ENCODE measurements around the gene SLC30A2.

Gene SLC30A2

DNA sequence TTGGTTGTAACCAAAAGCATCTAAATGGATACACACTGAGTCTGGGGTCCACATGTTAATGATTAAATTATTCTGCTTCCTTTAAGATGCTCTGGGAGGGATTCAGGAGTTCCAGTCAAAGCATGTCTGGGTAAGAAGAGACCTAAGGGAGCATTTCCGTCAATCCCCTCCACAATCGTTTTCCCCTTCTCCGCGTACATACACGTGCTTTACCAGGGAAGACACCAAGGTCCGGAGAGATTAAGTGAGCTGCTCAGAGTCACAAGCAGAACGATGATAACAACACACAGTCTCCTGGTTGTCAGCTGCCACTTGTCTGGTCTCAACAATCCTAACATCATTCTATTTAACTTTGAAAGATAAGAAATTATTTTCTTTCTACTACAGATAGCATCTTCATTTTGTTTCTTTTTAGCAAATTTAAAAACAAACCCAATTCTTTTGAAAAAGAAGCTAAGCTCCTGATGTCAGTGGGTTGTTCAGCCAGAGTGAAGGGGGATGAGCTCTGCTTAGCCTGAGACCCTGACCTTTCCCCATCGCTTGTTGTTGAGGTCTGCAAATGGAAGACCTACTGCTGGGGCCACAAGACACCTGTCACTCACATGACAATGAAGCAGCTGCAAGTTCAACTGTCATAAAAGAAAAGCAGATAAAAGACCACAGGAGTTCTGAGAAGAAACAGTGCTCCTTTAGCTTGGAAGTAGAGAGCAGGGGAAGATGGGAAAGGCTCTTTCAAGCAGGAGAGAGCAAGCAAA lies 52.5 kb downstream of the SLC30A2 start:
- peak in 1 of 2 donors; percentile 9 for DNase-seq
- intact Hi-C loops (cut with DNase I; ENCODE audit: low total_unique reads), result loop anchor here (10.0 kb wide), 1 partner anchor 379 kb away; the partner anchor contains the start of gene MAN1C1
- no peaks in the 10 kb centered on the region for H3K27me3 ChIP-seq
- no peak overlapping the region for H3K27ac ChIP-seq
- TF ChIP-seq, protein P1, sequence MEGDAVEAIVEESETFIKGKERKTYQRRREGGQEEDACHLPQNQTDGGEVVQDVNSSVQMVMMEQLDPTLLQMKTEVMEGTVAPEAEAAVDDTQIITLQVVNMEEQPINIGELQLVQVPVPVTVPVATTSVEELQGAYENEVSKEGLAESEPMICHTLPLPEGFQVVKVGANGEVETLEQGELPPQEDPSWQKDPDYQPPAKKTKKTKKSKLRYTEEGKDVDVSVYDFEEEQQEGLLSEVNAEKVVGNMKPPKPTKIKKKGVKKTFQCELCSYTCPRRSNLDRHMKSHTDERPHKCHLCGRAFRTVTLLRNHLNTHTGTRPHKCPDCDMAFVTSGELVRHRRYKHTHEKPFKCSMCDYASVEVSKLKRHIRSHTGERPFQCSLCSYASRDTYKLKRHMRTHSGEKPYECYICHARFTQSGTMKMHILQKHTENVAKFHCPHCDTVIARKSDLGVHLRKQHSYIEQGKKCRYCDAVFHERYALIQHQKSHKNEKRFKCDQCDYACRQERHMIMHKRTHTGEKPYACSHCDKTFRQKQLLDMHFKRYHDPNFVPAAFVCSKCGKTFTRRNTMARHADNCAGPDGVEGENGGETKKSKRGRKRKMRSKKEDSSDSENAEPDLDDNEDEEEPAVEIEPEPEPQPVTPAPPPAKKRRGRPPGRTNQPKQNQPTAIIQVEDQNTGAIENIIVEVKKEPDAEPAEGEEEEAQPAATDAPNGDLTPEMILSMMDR (IDR thresholded peaks at IDR 0.05), result no peak
- no peak overlapping the region for H3K4me3 ChIP-seq
- H3K36me3 ChIP-seq, result peaks cover 0 to 23% (median 7%) of the 10 kb centered on the region in 3 donors
- H3K4me1 ChIP-seq, result peaks cover 0 to 16% (median 9%) of the 10 kb centered on the region in 4 donors
- H3K9me3 ChIP-seq, result no peaks in the 10 kb centered on the region

DNA sequence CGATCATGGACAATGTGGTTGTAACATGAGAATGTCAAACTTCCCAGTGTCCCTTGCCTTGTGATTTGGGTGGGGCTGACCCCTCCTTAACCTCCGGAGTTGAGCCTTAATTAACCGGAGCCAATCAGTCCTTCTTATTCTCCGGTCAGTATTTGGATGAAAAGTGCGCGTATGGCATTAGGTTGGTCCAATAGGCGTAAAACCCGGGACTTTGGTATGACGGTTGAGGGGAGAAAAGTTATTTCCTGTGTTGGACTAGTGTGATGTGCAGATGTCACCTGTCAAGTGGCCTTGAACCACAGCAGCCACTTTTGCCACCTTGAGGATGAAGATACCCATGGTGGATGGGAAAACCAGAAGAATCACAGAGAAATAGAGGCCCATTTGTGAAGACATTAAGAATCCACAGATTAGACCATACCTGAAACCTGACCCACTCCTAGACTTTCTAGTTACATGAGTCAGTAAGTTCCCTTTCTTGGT lies 53.2 kb downstream of the SLC30A2 start:
- intact Hi-C loops (cut with DNase I; ENCODE audit: low total_unique reads), result loop anchor here (10.0 kb wide), 1 partner anchor 378 kb away; the partner anchor contains the start of gene MAN1C1
- peak in 1 of 2 donors; percentile 9 for DNase-seq
- TF ChIP-seq, protein P1 (IDR thresholded peaks at IDR 0.05), result no peak
- H3K36me3 ChIP-seq, result peaks cover 0 to 29% (median 7%) of the 10 kb centered on the region in 3 donors
- no peak overlapping the region for H3K4me3 ChIP-seq
- H3K4me1 ChIP-seq, result peaks cover 0 to 14% (median 8%) of the 10 kb centered on the region in 4 donors
- H3K9me3 ChIP-seq, result no peaks in the 10 kb centered on the region
- H3K27ac ChIP-seq, result no peak overlapping the region
- no peaks in the 10 kb centered on the region for H3K27me3 ChIP-seq

DNA sequence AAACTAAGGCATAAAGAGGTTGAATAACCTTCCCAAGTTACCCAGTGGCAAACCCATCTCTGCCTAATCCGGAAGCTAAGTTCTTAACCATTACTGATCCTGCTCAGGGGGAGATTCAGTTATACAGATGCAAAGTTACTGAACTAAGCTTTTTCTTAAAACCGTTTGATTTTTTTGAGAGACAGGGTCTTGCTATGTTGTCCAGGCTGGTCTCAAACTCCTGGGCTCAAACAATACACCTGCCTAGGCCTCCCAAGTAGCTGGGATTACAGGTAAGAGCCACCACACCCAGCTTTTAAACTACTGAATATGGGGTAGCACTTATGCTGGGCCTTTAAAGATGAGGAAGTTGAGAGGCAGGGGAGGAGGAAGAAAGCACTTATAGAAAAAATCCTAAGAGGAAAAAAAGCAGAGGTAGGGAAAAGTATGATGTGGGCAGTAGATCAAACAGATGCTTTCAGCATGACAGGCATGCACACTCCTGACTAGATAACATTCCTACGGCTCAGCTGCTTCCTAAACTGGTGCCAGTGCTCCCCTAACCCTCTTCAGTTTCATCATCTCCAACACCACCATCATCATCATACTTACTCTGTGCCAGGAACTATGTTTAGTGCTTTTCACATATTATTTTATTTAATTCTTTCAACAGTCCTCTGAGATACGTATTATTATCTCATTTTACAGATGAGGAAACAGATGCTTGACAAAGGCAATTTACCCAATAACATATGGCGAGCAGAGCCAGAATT lies 53.8 kb downstream of the SLC30A2 start:
- H3K27me3 ChIP-seq, result no peaks in the 10 kb centered on the region
- TF ChIP-seq, protein P1 (IDR thresholded peaks at IDR 0.05), result no peak
- H3K4me1 ChIP-seq, result peaks cover 0 to 10% (median 4%) of the 10 kb centered on the region in 4 donors
- intact Hi-C loops (cut with DNase I; ENCODE audit: low total_unique reads), result loop anchor here (10.0 kb wide), 1 partner anchor 377 kb away; the partner anchor contains the start of gene MAN1C1
- no peak for DNase-seq
- no peaks in the 10 kb centered on the region for H3K9me3 ChIP-seq
- no peak overlapping the region for H3K4me3 ChIP-seq
- peaks cover 0 to 35% (median 7%) of the 10 kb centered on the region in 3 donors for H3K36me3 ChIP-seq
- H3K27ac ChIP-seq, result no peak overlapping the region

DNA sequence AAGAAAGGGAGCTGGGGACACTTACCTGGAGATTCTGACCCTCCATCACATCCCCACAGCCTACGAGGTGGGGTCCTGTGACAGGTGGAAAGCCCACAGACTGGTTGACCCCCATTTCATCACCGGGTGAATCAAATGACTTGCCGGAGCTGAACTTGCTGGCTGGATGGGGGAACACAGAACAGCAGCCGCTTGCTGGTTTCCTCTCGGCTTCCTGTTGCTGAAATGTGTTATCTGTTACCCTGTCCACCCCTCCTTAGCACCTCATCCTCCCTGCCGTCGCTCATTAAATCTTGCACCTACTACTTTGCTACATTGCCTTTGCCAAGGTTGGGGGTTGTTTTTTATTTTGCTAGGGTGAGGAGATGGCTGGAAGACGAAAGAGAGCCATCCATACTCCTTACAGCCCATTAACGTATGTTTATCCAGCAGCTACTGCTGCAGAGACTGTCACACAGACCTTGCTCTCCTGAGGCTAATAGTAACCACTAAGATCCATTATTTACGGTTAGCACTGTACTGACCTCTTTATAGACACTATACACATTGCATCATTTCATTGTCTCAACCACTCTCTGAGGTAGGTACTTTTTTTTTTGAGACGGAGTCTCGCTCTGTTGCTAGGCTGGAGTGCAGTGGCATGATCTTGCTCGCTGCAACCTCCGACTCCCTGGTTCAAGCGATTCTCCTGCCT lies 55.1 kb downstream of the SLC30A2 start:
- Histone ChIP-seq H3K27ac (no peak overlapping the region), H3K27me3 (no peaks in the 10 kb centered on the region), H3K36me3 (peaks cover 0 to 47% (median 7%) of the 10 kb centered on the region in 3 donors), H3K4me3 (no peak overlapping the region), H3K4me1 (no peaks in the 10 kb centered on the region), H3K9me3 (no peaks in the 10 kb centered on the region)
- TF ChIP-seq, protein P1 (IDR thresholded peaks at IDR 0.05), result no peak
- intact Hi-C loops (cut with DNase I; ENCODE audit: low total_unique reads), result loop anchor here (10.0 kb wide), 1 partner anchor 376 kb away; the partner anchor contains the start of gene MAN1C1
- DNase-seq, result no peak

DNA sequence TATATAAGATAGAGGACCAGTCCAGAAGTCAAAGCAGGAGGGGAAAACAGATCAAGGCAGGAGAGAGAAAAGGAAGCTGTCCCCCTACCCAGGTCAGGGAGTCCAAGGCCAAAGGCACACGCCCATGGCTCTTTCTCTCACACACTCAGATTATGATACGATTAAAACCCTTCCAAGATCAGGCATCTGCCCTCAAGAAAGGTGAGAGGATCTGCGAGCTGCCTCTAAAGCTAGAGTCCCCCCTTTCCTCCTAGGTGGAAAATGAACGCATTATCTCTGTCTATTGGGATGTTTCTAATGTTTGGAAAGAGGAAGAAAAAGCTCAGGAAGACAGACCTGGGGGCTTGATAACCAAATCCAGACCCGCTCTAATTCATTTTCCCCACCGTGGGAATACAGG lies 55.7 kb downstream of the SLC30A2 start:
- H3K4me3 ChIP-seq, result no peak overlapping the region
- intact Hi-C loops (cut with DNase I; ENCODE audit: low total_unique reads), result loop anchor here (10.0 kb wide), 1 partner anchor 375 kb away; the partner anchor contains the start of gene MAN1C1
- no peak overlapping the region for H3K27ac ChIP-seq
- TF ChIP-seq, protein P1 (IDR thresholded peaks at IDR 0.05), result no peak
- no peaks in the 10 kb centered on the region for H3K4me1 ChIP-seq
- H3K36me3 ChIP-seq, result peaks cover 6 to 53% (median 7%) of the 10 kb centered on the region in 3 donors
- DNase-seq, result peak in 1 of 2 donors; percentile 1
- no peaks in the 10 kb centered on the region for H3K9me3 ChIP-seq
- no peaks in the 10 kb centered on the region for H3K27me3 ChIP-seq
